SKM-1 treated with dmso at 0.1 percent for 144 hours (cell line): ENCODE data around the gene KIF6.
A peak's percentile ranks its signal among the peaks of the same experiment; 100 is the strongest.

Source experiments
- DNase-seq: peaks from one replicate; lab custom pipeline; 2025; ENCODE audit not compliant: unreplicated experiment; lab: John Stamatoyannopoulos, UW

KIF6 gene

DNA sequence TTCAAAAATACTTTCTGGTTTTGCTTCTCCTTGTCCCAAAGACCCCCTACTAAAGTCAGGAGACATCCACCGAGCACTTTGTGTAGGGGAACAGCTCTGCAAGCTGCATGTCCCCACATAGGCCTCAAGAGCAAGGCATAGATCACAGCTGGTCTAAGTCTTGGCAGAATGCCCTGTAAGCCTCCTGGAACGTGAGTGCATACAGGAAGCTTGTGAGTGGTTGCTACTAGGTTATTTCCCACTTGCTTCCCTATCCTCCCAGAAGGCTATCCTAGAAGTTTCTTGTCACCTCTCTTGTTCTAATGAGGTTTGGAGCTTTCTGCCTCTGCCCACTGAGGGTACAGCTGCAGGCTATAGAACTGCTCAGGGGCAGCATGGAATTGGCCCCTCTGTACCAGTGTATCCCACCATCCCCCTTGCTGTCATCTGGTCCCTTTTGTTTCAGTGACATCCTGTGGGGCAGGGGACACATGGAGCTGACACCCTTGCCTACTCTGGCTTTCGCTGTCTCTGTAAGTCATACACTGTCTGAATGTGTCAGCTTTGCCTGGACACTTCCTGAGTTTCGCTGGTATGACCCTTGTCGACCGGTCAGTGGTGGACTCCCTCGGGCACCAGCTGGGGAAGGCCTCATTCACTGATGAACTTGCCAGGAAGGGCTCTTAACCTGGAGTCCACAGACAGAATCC, 367.1 kb downstream of the KIF6 start:
- DNase-seq, result no peak

DNA sequence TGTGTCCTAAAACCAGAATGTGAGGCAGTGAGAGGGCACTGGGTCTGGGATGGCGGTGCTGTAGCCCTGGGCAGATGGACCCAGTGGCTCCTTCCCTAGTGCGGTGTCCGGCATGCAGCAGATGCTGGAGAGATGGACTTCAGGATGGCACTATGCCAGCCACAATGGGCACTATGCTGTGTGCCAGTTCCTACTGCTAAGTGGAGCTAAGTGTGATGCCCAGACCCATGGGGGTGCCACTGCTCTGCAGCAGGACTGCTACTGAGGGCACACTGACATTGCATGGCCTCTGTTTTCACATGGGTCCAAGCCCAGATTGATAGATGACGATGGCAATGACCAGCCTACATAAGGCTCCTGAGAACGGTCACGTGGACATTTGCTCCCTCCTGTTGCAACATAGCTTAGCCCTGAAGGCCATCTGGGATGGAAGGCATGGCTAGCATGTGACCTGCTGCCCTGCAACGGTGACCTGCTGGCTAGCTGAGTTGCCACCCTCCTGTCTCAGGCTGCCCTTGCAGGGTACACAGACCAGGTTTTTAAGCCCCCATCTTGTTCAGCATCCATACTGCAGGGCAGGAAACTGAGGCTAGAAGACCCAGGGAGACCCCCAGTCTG, 371.4 kb downstream of the KIF6 start:
- no peak for DNase-seq

DNA sequence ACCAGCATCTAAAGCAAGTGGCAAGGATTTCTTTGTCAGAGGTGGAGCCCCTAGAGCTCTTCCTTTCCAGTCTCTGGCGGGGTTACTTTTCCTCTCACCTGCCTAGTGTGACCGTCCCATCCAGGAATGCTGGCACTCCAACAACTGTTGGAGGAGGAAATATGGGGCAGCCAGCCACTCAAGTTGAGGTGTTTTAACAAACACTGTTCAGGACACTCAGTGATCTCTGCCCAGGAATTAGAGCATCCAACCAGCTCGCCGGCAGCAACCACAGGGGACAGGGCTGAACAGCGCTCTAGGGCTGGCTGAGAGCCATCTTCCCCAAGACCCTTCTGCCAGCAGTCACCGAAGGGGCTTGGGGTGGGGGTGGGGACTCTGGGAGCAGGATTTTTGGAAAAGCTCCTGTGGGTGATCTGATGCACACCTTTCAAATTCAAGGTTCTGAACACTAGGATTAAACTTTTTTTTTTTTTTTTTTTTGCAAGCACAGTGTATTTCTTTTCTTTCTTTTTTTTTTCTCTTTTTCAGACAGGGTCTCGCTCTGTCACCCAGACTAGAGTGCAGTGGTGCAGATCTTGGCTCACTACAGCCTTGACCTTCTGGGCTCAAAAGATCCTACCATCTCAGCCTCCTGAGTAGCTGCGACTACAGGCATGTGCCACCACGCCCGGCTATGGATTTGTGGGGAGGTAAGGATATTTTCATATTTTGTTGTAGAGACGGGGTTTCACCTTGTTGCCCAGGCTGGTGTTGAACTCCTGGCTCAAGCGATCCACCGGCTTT, 374.3 kb downstream of the KIF6 start:
- no peak for DNase-seq

DNA sequence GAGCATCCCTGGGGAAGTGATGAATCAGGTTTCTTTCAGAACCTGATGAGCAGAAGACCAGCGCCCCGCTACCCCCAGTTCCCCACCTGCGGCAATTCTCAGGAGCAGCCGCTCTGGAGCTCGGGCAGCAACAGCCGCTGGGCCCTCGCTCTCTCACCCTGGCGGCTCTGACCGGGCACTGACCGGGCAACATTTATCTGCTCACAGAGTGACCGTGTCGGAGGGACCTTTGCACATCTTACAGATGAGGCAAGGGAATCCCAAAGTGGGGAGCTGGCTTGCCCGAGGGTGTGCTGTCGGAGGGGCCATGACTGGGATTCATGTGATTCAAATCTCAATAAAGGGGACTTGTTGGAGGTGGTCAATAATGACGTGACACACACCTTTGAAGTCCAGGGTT, 376.5 kb downstream of the KIF6 start:
- DNase-seq, result no peak

DNA sequence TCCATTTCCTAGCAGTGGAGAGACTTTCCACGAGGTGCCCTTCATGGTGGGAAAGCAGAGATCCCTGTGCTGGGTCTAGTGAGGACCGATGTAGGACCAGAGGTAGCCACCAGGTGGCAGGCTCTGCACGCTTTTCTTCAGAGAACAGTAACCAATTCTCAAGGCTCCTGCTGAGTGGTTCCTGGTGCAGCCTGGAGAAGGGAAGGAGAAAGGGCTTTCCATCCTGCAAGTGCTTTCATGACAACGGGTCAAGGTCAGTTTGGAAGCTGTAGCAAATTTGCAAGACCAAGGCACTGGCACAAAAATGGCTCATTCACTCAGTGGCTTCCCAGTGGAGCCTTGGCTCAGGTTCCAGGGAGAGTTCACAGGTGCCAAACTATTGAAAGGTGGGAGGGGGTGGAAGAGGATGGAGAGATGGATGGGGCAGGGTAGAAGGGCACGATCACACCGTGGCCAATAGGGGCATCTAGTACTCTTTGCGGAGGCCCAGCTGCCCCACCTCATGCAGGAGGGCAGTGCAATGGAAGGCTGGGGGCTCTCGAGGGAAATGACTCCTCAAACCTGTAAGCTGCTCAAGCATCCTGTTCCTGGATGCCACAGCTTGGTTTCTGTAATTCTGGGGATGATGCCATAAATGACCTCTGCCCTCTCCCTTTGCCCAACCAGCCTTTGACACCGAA, 377.2 kb downstream of the KIF6 start:
- DNase-seq, result peak; percentile 47

DNA sequence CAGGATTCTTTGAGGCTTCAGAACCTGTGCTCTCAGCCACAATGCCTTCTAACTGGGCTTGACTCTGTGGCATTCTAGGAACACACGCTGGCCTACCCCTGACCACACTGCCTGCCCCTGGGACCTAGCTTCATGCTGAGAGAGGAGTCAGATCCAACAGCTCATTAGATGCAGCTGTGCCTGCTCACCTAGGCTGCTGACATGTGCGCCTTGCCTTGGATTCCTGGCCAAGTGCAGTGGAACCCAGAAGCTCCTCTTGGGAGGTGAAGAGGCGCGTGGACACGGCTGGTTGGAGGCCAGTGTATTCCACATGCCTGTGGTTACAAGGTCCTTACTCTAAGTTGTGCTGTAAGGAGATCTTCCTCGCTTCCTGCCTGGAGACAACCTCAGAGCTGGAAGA, 378.0 kb downstream of the KIF6 start:
- no peak for DNase-seq

DNA sequence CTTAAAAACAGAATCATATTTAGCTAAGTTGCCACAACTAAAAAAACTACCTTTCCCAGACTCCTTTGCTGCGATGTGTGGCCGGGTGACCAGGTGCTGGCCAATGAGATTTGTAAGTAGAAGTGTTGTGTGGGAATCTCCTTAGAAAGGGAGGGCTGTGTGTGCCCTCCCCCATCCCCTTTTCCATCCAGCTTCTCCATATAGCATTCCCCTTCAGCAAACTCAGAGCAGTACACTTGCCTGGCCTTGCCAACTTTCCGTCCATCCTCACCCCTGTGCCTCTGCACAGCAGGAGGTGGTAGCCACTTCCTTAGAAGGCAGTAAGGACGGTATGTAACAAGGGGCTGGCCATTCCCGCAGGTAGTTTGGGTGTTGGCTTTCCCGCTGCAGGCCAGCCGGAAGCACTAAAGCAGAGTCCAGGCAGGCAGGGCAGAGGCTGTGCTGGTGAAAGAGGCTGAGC, 380.4 kb downstream of the KIF6 start:
- DNase-seq, result no peak

DNA sequence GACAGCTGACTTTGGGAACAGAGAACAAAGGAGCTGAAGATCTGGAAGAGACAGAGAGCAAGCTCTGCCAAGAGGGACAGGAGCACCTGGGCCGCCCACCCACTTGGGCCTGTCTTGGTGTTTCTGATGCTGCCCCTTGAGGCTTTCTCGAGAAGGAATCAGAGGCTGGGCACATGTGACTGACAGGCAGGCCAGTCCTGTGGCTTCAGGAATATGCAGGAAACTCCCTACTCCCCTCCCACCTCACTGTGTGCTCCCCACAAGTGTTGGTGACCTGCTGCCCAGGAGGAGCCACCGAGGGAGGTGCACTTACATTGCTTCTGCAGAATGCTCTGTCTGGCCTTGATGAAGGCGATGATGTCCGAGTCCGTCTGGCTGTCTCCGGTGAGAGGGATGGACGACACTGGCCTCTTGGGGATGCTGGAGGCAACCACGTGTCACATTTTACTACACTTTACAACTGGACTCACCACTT, 381.8 kb downstream of the KIF6 start:
- no peak for DNase-seq

DNA sequence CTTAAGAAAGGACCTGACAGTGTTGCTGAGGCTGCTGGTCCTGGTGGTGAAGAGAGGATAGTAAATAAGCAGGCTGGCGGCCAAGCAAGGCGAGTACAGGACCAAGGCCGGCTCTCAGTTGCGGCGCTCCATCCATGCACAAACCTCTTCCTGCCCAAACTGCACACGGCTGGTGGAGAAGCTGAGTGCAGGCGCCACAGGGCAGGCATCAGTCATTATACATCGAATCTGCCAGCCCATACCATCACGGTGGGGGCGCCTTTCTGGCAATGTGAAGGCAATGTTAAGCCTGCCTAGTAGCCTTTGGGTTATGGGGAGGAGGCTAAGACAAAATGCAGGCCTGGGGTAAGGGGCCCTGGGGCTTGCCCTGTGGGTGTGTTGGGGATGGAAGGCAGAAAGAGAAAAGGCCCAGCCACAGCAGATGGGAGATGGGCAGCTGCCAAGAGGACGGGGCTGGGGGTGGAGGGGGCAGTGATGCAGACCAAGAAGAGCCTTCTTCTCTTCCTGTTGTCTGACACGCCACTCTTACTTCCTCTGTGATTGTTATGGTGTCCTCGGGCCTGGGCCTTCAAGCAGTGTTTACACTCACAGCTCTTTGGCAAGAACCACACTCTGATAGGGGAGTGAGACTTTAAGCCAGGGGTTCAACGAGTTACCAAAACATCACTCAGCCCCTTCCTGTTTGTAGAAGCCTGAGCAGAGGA, 382.4 kb downstream of the KIF6 start:
- DNase-seq, result no peak

DNA sequence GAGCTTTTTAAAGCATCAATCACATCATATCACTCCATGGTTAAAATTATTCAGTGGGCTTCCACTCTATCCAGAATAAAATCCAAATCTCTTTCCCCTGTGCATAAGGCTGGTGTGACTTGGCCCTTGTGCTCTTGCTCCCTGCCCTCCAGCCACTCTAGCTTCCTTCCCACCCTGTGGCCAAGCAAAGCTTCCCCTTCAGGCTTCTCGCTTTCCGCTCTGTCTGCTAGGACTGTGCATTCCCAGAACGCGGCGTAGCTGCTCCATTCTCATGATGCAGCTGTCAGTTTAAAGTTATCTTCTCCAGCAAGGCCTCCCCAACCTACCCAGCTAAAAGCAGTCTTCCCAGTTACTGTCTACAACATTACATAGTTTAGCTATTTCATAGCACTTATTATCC, 383.3 kb downstream of the KIF6 start:
- DNase-seq, result no peak

DNA sequence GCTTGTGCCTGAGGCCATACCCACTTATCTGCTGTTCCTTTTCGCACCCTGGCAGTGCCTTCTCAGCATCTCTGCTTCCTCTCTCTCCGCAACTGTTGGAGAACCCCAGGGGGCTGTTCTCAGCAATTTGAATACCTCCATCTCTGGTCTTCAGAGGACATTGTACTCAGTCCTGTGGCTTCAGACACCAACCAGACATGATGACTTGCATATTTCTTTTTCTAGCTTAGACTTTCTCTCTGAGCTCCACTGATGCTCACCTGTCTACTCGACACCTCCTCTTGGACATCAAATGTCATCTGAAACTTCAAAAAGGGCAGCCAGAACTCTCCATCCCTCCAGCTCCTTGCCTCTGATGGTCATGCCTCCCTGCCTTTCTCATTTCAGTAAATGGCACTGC, 383.9 kb downstream of the KIF6 start:
- no peak for DNase-seq

DNA sequence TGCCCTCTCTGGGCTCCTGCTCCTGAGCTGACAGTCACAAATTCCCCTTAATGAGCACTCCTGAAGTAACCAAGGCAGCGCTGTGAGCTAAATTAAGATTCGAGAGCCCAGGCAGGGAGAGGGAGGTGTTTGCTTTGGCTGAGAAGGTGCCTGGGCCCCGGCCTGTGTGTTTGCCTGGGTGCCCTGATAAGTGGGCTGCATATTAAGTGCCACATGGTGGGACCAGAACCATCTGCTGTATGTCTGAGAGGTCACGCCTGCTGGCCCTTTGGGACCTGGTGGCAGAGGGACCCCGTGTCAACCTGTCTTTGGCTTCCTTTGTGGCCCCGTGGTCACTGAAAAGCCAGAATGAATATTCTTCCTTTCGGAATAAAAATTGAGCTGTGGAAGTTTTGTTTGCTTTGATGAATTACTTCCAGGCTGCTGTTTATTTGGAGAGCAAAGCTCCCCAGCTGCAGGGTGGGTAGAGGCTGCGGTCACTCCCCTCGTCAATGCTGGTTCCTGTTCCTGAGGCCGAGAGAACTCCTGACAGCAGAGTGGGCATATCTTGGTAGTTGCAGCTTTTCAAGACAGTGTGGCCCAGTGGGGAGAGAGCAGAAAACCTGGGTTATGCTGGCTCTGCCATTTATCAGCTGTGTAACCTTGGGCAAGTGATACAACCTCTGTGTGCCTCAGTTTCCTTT, 385.2 kb downstream of the KIF6 start:
- DNase-seq, result no peak

DNA sequence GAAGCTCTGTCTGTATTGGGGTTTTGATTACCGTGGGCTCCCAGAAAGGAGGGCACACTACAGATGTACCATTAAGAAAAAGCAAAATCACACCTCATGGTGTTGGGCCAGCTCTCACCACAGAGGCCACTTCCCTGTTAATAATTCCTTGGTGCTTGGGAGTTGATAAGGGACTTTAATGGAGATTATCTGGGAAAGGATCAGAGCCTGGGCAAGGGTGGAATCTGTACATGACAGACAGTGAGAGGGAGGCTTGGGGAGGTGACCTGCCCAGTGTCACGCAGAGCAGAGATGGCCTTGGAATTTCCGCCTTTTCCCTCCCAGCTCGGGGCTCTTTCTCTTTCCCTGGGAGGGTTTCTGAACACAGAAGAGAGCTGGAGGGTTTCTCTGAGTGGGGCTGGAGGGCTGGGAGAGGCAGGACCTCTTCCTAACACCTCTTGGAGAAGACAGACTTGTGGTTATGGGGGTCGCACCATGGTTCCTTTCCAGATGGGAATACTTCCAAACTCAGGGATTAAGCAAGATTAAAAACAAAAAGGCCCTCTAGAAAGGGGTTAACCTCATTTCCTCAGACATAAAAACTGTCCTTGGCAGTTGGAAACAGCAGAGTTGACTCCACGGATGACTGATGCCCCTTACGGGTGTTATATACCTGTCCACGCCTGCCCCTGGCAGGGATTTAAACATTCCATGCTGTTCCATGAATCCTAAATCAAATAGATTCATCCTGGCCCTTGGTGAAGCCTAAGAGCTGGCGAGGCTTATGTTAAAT, 385.9 kb downstream of the KIF6 start:
- DNase-seq, result no peak

DNA sequence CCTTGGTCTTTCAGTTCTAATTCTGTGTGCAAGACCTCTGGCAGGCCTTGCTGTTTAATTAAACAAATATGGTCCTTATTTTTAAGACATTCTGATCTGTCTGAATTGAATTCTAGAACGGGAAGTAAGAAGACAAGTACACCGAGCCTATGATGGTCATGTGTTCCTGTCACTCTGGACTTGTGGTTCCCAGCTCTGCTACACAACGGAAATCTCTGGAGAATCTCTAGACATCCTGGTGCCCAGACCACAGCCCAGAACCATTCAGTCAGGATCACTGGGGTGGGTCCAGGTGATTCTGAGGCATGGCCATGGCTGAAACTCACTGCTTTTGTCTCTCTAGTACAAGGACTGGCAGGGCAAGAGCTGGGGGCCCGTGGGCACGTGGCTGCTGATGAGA, 386.8 kb downstream of the KIF6 start:
- no peak for DNase-seq

DNA sequence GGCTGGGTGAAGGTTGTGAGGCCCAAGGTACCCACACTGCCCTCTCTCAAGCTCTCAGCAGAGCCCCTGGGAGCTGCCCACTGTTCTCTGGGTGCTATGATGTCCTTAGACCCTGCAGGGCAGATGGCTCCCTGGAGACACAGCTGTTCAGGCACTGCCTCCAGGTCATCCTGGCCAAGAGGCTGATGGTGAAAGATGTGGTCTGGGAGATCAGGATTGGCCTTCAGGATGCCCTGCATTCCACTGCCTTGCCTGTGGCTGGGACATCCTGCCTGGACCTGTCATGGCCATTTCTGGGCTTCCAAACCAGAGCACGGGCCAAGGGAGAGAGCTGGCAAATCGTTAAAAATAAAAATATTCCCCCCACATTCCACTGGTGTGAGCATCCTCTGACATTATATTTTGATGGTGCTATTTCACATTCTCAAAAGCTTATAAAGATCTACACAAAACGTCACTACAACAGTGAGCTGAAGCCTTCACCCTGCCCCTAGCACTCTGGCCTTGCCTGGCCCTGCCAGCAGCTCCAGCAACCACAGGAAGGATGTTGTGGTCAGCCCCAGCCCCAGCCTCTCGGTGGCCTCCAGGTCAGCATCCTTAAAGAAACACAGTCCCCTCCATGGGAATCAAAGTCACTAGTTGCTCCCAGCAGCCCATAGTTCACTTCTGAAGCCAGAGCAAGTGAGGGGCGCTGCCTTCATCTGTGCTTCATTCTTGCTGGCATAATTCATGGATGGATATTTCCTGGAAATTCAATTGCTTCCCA, 389.2 kb downstream of the KIF6 start:
- peak; percentile 72 for DNase-seq

DNA sequence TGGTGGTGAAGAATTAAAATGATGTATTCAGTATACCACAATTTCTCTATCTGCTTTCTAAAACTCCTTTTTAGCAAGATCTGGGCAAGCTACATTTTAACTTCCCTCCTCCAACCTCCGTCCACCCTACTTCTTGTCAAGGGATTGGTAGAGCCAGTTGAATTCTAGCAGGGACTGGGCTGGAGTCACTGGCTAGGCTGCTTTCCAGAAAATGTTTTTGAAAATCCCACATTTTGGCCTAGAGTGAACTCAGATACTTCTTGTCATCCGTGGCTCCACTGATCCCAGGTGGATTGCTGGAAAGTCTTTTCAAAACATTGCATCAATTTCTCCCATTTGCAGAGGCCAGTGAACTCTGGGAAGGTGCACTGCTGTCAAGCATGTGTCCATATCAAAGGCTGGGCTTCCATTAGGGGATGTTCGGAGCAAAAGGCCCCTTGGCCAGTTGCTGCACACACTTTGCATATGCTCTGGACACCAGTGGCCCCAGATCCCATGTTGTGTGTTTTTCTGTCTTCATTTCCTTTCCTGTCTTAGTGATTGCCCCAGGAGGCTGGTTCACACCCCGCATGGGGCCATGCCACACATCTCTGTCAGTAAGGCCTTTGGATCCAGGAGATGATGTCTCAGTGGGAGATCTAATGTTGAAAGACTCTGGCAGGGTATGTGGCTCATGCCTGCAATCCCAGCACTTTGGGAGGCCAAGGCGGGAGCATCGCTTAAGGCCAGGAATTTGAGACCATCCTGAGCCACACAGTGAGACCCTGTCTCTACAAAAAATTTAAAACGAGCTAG, 391.4 kb downstream of the KIF6 start:
- no peak for DNase-seq

DNA sequence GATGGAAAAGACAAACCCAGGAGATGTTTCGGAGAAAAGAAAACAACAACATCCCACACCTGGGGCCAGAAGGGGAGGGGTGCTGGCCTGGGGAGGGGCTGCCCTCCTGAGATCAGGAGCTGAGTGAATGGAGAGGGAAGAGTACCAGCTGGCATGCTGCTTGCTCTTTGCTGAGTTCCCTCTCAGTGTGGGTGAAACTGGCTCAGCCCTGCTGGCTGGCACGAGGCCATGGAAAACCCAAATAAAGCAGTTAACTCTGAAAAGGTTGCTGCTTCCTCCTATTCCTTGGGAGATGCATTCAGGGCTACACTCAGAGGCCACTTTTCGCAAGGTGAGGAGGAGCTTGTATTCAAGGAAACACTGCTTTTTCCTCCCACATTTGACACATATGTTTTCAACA, 394.7 kb downstream of the KIF6 start:
- peak; percentile 38 for DNase-seq

DNA sequence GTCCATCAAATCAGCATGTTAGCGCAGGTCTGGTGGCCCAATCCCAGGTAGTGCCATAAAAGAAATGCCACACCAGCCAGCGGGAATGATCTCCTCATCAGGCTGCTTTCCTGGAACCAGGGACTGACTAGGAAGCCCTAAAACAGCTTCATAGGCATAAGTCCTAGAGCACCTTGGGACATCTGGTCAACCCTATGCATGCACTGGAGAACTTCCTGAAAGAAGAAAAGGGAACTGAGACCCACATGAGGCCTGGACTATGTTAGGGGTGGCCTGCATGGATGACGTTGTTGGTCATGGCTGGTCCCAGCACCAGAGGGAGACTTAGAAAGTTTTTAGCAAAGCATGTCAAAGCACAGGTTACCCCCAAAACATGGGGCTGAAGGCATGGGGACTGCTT, 395.2 kb downstream of the KIF6 start:
- DNase-seq, result peak; percentile 75
